Loucy (cell line): ENCODE measurements around the gene EXOC7.

ENCODE experiments used
- EZH2phosphoT487 ChIP-seq: fragments of 200-600 bp; IDR thresholded peaks from 2 replicates; pipeline ENCODE4 v1.6.1; 2018; ENCODE audit warnings: antibody characterized with exemption, mild to moderate bottlenecking, moderate library complexity, borderline replicate concordance
- TF ChIP-seq, protein P1 (sequence below): fragments of 200-600 bp; sonication (generic); conservative IDR thresholded peaks from 2 replicates; pipeline ENCODE4 v1.5.1; 2014; ENCODE audit warnings: mild to moderate bottlenecking, antibody characterized with exemption, low read length

DNA sequence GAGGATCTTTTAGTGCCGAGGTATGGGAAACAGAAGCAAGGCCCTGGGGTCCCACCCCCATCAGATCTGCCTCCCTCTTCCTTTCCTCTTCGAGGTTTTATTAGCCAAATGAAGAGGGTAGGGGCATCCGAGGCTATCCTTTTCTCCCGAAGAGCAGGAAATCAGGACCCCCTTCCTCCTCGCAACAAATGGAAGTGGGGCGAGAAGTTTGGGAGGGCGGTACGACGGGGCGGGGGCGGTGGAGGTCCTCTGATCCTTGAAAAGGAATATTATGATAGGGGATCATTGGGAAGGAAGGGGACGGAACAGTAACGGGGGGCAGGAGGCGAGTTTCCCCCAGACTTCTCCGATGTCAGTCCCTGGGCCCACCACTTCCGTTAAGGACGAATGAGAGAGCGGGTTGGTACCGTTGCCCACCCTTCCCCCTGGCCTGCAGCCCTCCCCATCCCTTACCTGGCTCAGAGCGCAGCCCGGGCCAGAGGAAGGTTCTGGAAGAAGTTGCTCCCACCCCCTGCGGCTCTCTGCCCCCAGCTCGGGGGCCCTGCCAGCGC lies 37.1 kb upstream of the EXOC7 start:
- TF ChIP-seq, protein P1, sequence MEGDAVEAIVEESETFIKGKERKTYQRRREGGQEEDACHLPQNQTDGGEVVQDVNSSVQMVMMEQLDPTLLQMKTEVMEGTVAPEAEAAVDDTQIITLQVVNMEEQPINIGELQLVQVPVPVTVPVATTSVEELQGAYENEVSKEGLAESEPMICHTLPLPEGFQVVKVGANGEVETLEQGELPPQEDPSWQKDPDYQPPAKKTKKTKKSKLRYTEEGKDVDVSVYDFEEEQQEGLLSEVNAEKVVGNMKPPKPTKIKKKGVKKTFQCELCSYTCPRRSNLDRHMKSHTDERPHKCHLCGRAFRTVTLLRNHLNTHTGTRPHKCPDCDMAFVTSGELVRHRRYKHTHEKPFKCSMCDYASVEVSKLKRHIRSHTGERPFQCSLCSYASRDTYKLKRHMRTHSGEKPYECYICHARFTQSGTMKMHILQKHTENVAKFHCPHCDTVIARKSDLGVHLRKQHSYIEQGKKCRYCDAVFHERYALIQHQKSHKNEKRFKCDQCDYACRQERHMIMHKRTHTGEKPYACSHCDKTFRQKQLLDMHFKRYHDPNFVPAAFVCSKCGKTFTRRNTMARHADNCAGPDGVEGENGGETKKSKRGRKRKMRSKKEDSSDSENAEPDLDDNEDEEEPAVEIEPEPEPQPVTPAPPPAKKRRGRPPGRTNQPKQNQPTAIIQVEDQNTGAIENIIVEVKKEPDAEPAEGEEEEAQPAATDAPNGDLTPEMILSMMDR, result no peak
- TF ChIP-seq EZH2phosphoT487, result no peak
